Hematopoietic multipotent progenitor cell treated with erythropoietin and hydrocortisone succinate and interleukin-3 and kit ligand, for 6 days (in vitro differentiated cells): ENCODE data around the gene OR2G2.
A peak's percentile ranks its signal among the peaks of the same experiment; 100 is the strongest.

Experiments used
- DNase-seq: peaks from one replicate; pipeline ENCODE4 v3.0.0-alpha.2; 2015

Gene OR2G2, protein sequence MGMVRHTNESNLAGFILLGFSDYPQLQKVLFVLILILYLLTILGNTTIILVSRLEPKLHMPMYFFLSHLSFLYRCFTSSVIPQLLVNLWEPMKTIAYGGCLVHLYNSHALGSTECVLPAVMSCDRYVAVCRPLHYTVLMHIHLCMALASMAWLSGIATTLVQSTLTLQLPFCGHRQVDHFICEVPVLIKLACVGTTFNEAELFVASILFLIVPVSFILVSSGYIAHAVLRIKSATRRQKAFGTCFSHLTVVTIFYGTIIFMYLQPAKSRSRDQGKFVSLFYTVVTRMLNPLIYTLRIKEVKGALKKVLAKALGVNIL

DNA sequence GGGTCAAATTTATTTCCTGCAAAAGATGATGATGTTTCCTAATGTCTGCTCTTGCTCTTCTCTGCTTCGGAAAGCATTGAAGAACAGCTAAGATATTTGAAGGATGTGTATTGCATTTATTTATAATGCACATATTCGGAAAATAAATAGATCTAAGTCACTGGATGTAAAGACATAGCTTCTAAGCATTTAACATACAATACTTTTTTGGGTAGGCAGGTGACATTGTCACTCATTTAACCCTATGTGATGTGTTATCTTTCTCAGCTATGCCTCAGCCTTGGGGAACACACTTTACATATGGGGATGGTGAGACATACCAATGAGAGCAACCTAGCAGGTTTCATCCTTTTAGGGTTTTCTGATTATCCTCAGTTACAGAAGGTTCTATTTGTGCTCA is at the start of gene OR2G2:
Gene OR2G2 (plus strand): TSS at position 301 of the 400 bp plus-strand sequence. CDS start 0 bp downstream, at position 301.
- DNase-seq = no peak

DNA sequence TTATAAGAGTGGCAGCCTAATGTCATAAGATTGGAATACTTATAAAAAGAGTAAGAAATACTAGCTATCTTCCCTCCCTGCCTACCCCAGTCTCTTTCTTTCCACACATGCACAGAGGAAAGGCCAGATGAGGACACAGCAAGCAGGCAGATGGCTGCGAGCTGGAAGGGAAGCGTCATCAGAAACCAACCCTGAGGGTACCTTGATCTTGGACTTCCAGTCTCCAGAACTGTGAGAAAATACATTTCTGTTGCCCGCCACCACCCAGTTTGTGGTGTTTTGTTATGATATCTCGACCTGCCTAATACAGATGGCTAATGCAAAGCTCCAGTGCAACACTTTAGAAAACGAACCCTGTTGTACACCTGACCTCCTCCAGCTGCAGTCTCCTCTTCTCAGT is 49.6 kb upstream of the OR2G2 start:
- no peak for DNase-seq

DNA sequence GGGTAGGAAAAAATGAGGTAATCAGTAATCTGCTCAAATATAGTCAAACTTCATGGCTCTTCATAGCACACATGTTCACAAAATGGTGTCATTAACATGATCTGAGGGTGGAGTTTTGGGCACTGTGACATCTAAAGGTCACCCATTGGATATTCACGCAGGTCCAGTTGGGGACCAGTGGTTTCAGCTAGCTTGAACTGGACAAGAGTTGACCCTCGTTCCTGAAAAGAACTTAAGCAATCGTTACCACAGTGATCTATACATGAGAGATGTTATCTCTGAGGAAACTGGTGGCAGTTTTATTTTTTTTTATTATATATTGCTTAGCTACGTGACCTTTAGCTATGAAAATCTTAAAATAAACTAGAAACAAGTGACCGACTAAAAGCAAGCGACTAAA is 48.9 kb upstream of the OR2G2 start:
- DNase-seq = peak; percentile 66

DNA sequence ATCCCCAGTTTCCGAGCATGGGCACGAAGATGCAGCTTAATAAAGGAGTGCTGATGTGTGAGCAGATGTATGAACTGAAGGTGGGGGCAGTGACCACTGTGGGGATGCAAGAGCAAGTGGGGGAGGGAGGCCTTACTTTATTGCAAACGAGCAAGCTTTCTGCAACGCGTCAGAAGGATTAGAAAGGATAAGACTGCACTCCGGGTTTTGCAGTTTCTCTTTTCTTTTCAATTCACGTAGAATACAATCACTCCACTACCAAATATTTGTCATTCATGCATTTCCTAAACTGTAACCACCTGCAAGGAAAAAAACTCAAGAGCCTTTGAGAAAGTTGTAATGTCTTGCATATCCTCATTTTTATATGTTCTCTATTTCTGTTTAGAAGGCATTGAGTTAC is 47.6 kb upstream of the OR2G2 start:
- DNase-seq = peak; percentile 55

DNA sequence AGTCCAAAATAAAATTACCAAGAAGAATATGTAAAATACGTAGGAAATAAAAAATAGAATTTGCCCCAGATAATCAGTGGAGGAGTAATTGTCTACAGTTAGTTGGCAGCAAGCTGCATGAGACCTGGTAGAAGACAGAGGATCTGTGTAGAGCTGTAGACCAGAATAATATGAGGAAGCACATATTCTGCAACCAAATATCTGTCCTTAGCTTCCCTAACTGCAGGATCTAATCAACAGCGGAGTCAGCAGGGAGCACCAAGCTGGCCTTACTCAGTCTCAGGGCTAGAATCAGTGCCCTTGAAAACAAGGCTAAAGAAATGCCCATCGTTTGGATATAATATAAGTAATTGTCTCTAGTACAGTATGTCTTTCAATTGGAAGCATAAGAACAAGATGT is 45.3 kb upstream of the OR2G2 start:
- DNase-seq = peak; percentile 52

DNA sequence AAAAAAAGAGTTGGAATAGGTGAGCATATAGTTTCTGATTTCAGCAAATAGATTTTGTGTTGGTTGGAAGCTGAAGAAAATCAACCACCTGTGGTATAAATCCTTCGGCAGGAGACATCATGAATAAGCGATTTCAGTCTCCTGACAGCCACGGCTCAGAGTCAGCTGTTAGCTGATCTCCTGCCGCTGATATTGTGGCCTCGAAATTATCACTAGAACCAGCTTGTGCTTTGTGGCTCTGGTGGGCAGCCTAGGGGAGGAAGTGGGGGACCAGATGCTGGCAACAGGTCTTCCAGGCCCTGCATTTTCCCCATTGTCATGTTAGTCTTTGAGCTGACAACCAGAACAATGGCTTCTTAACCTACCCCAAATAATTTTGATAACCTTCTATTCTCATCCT is 40.1 kb upstream of the OR2G2 start:
- DNase-seq = peak; percentile 97

DNA sequence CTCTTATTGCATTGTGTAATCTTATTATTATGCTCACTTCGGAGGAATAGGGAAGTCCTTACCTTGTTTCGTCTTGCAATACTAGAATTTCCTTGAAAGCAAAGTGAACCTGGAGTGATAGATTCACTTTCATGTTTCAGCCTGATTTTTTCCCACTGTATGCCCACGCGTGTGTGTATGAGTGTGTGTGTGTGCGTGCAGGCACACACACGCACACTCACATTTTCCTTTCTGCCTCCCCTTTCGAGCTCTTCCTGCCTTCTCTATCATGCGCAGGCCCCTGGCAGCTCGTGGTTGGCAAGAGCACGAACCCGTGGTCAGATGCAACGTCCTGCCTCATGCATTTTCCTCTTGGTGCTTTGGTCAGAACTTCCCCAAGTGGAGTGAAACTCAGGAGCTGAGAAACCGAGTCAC is 39.4 kb upstream of the OR2G2 start, which contains the start of gene GCSAML:
Gene GCSAML (plus strand): TSS at position 366 of the 414 bp plus-strand sequence. CDS start 58 bp downstream, outside the sequence.
- peak; percentile 83 for DNase-seq

DNA sequence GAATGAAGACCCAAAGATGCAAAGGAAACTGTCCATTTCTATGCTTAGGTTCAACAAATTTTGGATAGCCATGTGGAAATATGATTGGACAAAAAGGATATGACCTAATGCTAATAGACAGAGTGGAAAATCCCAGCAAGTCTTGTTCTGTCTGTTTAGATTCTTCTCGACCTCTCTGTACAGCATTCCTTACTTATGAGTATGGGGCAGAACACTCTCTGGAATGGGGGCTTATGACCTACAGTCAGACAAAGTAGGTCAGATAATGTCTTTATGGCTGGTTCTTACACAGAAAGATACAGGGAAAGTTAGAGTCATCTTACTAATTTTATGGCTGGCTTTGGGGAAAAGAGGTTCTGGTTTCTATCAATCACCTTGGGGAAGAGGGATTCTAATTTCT is 36.4 kb upstream of the OR2G2 start:
- no peak for DNase-seq

DNA sequence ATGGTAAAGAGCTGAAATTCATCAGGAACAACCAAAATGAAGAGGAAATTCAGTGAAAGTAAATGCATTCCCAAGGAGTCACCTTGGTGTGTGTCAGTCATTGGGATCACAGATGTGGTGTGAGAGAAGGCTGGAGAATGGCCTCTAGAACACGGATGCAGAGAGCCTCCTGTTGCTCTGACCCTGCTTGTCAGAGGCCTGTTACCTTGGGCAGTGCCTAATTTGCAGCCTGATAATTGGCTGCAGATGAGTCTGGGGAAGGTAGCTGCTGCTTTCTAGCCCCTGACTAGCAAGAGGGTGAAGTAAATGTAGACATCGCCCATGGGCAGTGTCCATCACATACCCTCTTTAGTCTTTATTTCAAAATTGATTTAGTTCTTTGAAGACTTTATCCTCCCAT is 35.9 kb upstream of the OR2G2 start:
- DNase-seq = peak; percentile 45

DNA sequence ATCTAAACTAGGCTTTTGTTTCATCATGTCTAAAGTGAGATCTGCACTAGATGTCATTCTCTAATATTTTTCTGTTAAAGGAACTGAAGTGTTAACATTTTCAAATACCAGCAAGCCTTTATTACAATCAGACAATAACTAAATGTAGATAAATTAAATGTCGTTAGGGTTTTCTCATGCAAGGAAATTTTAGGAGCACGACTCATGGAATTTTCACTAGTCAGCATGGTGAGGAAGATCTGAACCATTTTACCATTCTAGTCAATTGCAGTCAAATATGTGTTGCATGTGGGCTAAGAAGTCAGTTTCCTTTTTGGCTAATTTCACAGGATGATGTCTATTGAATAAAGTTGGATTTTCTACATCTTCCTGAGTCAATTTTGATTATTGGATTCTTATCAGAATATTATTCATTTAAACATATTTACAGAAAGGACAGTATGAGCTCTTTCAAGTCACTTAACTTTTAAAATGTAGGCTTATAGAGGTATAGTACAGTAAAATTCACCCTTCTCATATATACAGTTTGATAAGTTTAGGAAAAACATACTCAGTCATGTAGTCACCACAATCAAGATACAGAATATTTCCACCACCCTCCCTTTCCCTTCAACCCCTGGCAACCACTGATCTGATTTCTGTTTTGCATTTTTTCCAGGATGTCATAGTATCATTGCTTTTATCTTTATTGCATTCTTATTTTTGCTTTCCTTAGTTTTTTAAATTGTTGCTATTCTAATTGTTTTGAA is 30.1 kb upstream of the OR2G2 start:
- DNase-seq = peak; percentile 49

DNA sequence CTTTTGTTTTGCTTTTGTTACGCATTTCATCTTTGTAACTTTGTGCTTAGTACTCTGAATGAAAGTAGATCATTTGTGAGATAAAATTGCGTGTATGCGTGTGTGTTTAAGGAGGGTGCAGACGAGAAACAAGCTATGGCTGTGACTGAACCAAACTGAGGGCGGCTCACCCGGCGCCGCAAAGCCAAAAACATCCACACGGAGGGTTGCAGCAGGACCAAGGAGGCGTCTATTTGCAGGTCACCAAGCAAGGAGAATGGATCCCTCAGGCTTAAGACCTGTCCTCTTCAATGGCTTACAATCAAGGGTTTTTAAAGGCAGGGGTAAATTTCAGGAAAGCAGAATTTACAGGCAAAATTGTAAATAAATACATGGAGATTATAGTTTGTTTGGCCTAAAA is 26.4 kb upstream of the OR2G2 start:
- DNase-seq = no peak

DNA sequence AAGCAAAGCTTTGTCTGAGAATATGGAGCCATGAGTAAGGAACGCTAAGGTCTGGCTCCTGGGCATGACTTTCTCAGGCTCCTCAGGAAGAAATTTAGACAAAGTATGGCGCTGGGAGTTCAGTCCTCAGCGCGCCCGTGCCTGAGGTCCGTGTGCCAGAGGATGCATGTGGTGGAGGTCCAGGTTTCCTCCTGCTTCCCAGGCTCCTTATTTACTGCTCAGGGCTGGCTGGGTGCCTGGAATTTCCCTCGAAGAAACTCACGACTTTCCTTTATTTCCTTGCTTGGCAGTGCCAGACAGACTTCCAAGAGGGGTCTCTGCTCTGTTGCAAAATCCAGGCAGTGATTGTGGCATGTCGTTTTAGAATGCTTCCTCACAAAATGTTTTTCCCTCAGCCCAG is 26.0 kb upstream of the OR2G2 start:
- no peak for DNase-seq

DNA sequence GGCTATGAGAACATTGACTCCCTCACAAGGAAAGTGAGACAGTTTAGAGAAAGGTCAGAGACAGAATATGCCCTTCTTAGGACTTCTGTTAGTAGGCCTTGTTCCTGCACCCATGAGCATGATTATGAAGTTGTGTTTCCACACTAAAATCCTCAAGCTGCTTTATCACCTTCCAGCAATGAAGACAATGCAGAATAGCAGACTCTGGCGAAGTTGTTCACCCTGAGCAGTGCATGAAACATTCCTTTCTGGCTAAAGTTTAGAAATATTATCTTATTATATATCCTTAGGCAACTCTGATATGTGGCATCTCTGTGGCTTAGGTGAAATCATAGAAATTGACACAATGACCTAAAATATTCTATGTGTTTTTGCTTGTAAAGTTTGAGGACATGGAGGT is 13.9 kb upstream of the OR2G2 start:
- no peak for DNase-seq

DNA sequence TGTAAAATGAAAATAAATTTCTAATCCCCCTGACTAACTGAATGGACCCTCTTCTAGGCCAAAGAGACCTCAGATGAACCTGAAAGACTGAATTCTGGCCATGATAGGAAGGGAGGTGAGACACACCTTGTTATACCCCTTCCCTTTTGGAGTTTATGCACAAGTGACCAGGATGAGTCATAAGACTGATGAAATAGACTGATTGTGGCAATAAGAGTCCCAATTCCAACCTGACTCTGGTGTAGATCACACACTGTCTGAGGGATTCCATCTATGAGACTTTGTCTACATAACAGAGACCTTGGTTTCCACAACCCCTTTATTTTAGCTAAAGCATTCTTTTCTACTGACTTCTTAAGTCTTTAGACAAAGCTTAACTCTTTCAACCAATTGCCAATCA is 13.5 kb upstream of the OR2G2 start:
- DNase-seq = peak; percentile 32

DNA sequence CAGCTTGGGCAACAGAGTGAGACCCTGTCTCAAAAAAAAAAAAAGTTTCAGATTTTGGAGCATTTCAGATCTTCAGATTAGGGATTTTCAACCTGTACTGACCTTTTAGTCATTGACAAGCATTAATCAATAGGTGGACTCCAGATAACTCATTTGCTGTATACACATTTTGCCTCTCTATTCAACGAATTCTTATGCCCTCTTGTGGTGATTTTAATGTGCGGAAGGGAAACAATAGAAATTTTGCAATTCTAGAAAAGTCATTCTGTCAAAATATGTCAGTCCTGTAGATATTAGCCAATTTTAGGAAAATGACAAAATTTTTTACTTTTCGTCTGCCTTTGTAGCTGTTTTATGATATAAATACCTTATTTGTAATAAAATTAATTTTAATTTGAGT is 11.6 kb upstream of the OR2G2 start:
- DNase-seq = peak; percentile 84

DNA sequence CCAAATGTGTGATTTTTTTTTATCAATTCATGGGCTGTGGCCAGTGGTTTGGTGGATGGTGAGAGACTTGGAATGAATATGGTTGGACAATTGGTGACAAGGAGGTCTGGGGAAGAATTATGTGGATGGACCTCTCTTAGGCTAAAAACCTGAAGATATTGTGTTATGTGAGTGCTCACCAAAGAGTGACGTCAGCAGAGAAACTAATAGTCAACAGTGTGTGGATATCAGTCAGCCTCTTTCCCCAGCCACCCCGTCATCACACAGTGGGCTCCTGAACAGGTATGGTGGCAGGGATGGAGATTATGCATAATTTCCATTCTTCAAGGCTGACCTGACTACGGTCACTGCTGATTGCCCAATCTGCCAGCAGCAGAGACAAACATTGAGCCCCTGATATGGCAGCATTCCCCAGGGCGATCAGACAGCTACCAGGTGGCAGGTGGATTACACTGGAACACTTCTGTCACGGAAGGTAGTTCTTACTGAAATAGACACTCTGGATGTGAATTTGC is 9.2 kb upstream of the OR2G2 start:
- no peak for DNase-seq

DNA sequence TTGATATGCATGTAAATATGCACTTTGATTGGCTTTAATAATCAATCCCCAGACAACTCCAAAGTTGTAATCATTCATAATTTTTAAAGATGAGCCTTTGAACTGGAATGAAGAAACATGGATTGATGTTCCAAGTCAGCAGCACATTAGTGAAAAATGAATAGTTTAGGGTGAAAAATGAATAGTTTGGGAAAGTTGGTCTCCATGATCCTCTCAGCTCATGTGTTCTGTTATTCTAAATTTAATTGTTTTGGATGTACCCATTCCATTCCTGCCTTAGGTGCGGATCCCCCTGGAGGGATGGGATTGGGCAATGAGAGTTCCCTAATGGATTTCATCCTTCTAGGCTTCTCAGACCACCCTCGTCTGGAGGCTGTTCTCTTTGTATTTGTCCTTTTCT is 17.1 kb downstream of the OR2G2 start, which contains the start of gene OR2G3:
Gene OR2G3 (plus strand): TSS at position 301 of the 400 bp plus-strand sequence. CDS start 0 bp downstream, at position 301.
- DNase-seq = no peak

DNA sequence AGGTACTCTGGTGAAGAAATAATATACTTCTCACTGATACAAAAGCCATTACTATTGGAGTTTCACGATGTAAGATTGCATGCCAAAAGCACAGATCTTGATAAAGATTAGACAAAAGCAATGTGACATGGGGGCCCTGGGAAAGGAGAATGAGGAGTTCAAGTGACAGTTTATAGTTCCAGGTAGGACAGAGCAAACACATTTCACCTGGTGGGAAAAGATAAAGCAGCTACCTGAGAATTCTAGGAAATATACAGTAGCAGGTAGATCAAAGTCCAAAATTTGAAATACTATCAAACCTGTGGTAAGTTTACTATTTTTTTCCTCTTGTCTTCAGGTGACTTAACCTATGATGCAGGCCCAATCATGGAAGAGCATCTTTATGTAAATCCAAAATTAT is 25.2 kb downstream of the OR2G2 start:
- DNase-seq = no peak

DNA sequence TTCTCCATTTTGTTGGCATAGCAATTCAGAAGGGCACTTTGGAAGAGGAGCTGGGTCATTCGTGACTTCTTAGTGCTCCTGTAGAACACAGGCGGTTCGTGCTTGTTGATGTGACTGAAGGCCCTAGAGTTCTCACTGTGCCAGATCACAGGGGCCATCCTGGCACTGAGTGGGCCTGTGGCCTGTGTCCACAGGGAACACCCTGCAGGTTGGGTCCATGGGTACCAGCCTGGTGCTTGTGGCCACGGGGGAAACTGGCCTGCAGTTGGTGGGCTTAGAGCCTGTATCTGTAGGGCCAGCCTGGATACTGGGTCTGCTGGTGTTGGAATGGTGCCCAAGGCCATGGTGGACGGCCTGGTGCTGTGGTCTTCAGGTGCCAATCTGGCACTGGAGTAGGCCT is 26.5 kb downstream of the OR2G2 start:
- no peak for DNase-seq

DNA sequence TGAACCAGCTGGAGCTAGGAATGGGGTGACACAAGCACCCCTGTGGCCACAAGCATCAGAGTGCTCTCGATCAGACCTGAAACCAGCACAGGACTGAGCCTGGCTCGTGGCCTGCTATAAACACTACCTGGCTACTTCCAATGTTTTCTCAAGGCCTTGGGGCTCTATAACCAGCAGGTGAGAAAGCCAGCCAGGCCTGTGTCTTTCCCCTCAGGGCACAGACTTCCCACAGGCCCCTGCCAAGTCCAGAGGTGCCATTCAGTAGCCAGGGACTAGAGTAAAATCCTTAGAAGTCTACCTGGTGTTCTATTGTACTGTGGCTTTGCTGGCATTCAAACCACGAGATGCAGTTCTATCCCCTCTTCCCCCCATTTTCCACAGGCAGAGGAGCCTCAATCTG is 39.8 kb downstream of the OR2G2 start:
- DNase-seq = no peak

DNA sequence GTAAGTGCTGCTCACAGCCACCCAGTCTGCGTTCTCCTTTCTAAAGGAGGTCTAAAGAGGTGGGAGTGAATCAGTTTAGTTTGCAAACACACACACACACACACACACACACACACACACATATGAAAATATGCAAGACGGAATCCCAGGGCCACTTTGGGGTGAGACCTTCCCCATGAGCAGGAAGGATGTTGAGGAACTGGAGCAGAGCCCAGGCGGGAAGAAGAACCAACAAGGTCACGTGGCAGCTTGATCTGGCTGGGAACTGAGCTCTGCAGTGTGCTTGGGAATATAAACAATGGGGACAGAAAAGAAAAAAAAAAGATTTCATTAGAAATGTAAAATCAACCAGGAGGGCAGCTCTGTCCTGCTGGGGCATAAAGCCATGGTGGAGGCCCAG is 49.9 kb downstream of the OR2G2 start:
- no peak for DNase-seq

DNA sequence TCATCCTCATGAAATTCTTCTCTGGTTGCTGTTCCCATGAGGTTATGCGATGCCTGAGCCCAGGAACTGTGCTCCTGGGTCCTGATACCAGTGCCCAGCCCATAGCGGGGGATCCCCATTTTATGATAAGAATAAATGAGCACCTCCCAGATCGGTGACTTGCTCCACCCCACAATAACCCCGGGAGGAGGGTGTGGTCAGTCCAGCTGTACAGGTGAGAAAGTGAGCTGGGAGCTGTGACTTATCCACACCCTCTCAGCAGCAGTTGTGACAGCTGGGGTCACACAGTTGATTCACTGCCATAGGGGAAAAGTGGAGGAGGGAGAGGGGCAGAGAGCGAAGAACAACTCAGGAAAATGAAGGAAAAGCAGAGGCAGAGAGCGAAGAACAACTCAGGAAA is 50.6 kb downstream of the OR2G2 start:
- DNase-seq = no peak
